OCI-LY1 (cell line): Measurements from ENCODE around the gene PNRC1.

Experiments
- H2AFZ ChIP-seq: fragments of 200-600 bp; sonication (generic), shearing (Covaris generic); 2 replicates; pipeline ENCODE4 v1.6.0; 2014; ENCODE audit warnings: antibody characterized with exemption, mild to moderate bottlenecking, low read length
- H3F3A ChIP-seq: fragments of 200-600 bp; sonication (generic), shearing (Covaris generic); 2 replicates; pipeline ENCODE4 v1.6.0; 2014; ENCODE audit warnings: mild to moderate bottlenecking, antibody characterized with exemption, low read length, moderate library complexity; ENCODE audit not compliant: insufficient read depth
- H3K27ac ChIP-seq: fragments of 200-600 bp; sonication (generic); 2 replicates; pipeline ENCODE4 v1.5.1; 2014; ENCODE audit warnings: low read length, mixed run types, mild to moderate bottlenecking, low read depth; ENCODE audit not compliant: poor library complexity, severe bottlenecking
- H3K27me3 ChIP-seq: fragments of 200-600 bp; sonication (generic); 2 replicates; pipeline ENCODE4 v1.6.0; 2014; ENCODE audit warnings: antibody characterized with exemption, mild to moderate bottlenecking, low read length, moderate library complexity; ENCODE audit not compliant: insufficient read depth
- H3K36me3 ChIP-seq: fragments of 200-600 bp; sonication (generic); 2 replicates; pipeline ENCODE4 v1.6.1; 2014; ENCODE audit warnings: mild to moderate bottlenecking, antibody characterized with exemption, low read length, moderate library complexity, mixed read lengths; ENCODE audit not compliant: insufficient read depth
- H3K4me1 ChIP-seq: fragments of 200-600 bp; sonication (generic); 2 replicates; pipeline ENCODE4 v1.5.1; 2014; ENCODE audit warnings: mild to moderate bottlenecking, low read length, moderate library complexity; ENCODE audit not compliant: insufficient read depth, severe bottlenecking
- H3K4me2 ChIP-seq: fragments of 200-600 bp; sonication (generic), shearing (Covaris generic); 2 replicates; pipeline ENCODE4 v1.6.1; 2014; ENCODE audit warnings: low read length
- H3K4me3 ChIP-seq: fragments of 200-600 bp; sonication (generic); 2 replicates; pipeline ENCODE4 v1.5.1; 2014; ENCODE audit warnings: low read length, low read depth, mild to moderate bottlenecking, mixed read lengths; ENCODE audit not compliant: poor library complexity, severe bottlenecking
- H3K79me2 ChIP-seq: fragments of 200-600 bp; shearing (Covaris generic); 2 replicates; pipeline ENCODE4 v1.6.1; 2016; ENCODE audit warnings: mixed run types, low read length, mixed read lengths; ENCODE audit not compliant: insufficient read depth
- H3K9ac ChIP-seq: fragments of 200-600 bp; sonication (generic), shearing (Covaris generic); 2 replicates; pipeline ENCODE4 v1.6.1; 2014; ENCODE audit warnings: mild to moderate bottlenecking, low read length, mixed read lengths
- H3K9me2 ChIP-seq: fragments of 200-600 bp; sonication (generic), shearing (Covaris generic); 2 replicates; pipeline ENCODE4 v1.6.1; 2014; ENCODE audit warnings: low read depth, mild to moderate bottlenecking, low read length, mixed read lengths
- H3K9me3 ChIP-seq: fragments of 200-600 bp; shearing (Covaris generic); 2 replicates; pipeline ENCODE4 v1.6.1; 2014; ENCODE audit warnings: low read length, mixed read lengths
- H4K20me1 ChIP-seq: fragments of 200-600 bp; sonication (generic), shearing (Covaris generic); 2 replicates; pipeline ENCODE4 v1.6.0; 2016; ENCODE audit warnings: mild to moderate bottlenecking, low read length; ENCODE audit not compliant: insufficient read depth
- EZH2 ChIP-seq: fragments of 200-600 bp; sonication (generic), shearing (Covaris generic); IDR thresholded peaks from 2 replicates; pipeline ENCODE4 v1.8.0; 2017; ENCODE audit warnings: borderline replicate concordance, mixed run types, mild to moderate bottlenecking, antibody characterized with exemption, low read length, moderate library complexity, mixed read lengths
- TF ChIP-seq, protein P1 (sequence below): fragments of 200-600 bp; sonication (generic), shearing (Covaris generic); IDR thresholded peaks from 2 replicates; pipeline ENCODE4 v1.5.1; 2017; ENCODE audit warnings: mild to moderate bottlenecking, antibody characterized with exemption, low read length, moderate library complexity, mixed read lengths

PNRC1 gene

DNA sequence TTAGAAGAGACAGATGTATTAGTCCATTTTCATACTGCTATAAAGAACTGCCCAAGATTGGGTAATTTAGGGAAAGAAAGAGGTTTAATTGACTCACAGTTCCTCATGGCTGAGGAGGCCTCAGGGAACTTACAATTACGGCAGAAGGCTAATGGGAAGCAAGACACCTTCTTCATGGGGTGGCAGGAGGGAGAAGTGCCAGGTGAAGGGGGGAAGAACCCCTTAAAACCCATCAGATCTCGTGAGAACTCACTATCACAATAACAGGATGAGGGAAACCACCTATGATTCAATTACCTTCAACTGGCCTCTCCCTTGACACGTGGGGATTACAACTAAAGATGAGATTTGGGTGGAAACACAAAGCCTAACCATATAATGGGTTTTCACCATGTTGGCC, 28.9 kb upstream of the PNRC1 start:
- no peaks in the 10 kb centered on the region for H3K36me3 ChIP-seq
- H2AFZ ChIP-seq, result no peak overlapping the region
- no peaks in the 10 kb centered on the region for H3F3A ChIP-seq
- H3K4me2 ChIP-seq, result no peak overlapping the region
- H3K79me2 ChIP-seq, result no peaks in the 10 kb centered on the region
- no peaks in the 10 kb centered on the region for H3K4me1 ChIP-seq
- H4K20me1 ChIP-seq, result no peaks in the 10 kb centered on the region
- no peak overlapping the region for H3K9ac ChIP-seq
- no peak overlapping the region for H3K4me3 ChIP-seq
- 0 out of 2 replicates have a peak, but pooled peaks cover 5% of the 10 kb centered on the region for H3K27me3 ChIP-seq
- no peaks in the 10 kb centered on the region for H3K9me2 ChIP-seq
- H3K9me3 ChIP-seq, result no peaks in the 10 kb centered on the region
- H3K27ac ChIP-seq, result no peak overlapping the region
- no peak for TF ChIP-seq EZH2

DNA sequence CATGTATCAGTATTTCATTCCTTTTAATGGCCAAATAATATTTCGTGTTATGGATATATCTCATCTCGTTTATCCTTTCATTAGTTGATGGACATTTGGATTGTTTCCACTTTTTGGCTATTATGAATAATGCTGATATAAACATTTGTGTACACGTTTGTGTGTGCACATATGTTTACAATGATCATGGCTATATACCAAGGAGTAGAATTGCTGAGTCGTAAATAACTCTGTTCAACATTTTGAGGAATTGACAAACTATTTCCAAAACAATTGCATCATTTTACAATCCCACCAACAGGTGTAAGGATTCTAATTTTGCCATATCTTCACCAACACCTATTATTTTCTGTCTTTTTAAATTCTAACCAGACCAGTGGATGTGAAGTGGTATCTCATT, 26.3 kb upstream of the PNRC1 start:
- Histone ChIP-seq H3F3A (no peaks in the 10 kb centered on the region), H3K9ac (no peak overlapping the region), H3K9me3 (no peaks in the 10 kb centered on the region), H3K27me3 (0 out of 2 replicates have a peak, but pooled peaks cover 5% of the 10 kb centered on the region), H2AFZ (no peak overlapping the region), H3K4me3 (no peak overlapping the region), H4K20me1 (no peaks in the 10 kb centered on the region), H3K79me2 (no peaks in the 10 kb centered on the region), H3K36me3 (no peaks in the 10 kb centered on the region), H3K27ac (no peak overlapping the region), H3K9me2 (no peaks in the 10 kb centered on the region), H3K4me2 (no peak overlapping the region), H3K4me1 (no peaks in the 10 kb centered on the region)
- TF ChIP-seq EZH2, result no peak
- TF ChIP-seq, protein P1, sequence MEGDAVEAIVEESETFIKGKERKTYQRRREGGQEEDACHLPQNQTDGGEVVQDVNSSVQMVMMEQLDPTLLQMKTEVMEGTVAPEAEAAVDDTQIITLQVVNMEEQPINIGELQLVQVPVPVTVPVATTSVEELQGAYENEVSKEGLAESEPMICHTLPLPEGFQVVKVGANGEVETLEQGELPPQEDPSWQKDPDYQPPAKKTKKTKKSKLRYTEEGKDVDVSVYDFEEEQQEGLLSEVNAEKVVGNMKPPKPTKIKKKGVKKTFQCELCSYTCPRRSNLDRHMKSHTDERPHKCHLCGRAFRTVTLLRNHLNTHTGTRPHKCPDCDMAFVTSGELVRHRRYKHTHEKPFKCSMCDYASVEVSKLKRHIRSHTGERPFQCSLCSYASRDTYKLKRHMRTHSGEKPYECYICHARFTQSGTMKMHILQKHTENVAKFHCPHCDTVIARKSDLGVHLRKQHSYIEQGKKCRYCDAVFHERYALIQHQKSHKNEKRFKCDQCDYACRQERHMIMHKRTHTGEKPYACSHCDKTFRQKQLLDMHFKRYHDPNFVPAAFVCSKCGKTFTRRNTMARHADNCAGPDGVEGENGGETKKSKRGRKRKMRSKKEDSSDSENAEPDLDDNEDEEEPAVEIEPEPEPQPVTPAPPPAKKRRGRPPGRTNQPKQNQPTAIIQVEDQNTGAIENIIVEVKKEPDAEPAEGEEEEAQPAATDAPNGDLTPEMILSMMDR, result no peak

DNA sequence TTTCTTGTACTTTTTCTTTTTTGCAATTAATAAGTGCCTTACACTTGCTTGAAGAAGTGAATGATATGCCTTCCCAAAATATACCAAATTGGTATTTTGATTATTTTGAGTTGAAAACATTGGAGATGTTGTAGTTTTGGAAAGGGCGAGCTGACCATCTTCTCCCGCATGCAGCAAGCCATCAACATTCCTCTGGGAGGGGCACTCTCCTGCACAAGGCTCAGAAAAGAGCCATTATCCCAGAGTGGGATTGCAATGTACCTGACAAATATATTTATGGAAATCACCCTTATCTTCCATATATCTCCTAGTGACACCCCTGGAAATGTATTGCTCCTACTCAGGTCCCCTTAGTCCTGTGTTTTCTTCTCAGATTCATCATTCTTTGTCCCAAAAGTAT, 22.8 kb upstream of the PNRC1 start:
- no peak overlapping the region for H3K4me2 ChIP-seq
- no peaks in the 10 kb centered on the region for H3K9me3 ChIP-seq
- H3K27ac ChIP-seq, result no peak overlapping the region
- H3K9ac ChIP-seq, result no peak overlapping the region
- no peak overlapping the region for H3K4me3 ChIP-seq
- no peak overlapping the region for H2AFZ ChIP-seq
- no peaks in the 10 kb centered on the region for H4K20me1 ChIP-seq
- H3F3A ChIP-seq, result no peaks in the 10 kb centered on the region
- H3K4me1 ChIP-seq, result no peaks in the 10 kb centered on the region
- 0 out of 2 replicates have a peak, but pooled peaks cover 5% of the 10 kb centered on the region for H3K27me3 ChIP-seq
- no peaks in the 10 kb centered on the region for H3K36me3 ChIP-seq
- H3K9me2 ChIP-seq, result no peaks in the 10 kb centered on the region
- no peak for TF ChIP-seq EZH2
- TF ChIP-seq, protein P1, result no peak
- no peaks in the 10 kb centered on the region for H3K79me2 ChIP-seq

DNA sequence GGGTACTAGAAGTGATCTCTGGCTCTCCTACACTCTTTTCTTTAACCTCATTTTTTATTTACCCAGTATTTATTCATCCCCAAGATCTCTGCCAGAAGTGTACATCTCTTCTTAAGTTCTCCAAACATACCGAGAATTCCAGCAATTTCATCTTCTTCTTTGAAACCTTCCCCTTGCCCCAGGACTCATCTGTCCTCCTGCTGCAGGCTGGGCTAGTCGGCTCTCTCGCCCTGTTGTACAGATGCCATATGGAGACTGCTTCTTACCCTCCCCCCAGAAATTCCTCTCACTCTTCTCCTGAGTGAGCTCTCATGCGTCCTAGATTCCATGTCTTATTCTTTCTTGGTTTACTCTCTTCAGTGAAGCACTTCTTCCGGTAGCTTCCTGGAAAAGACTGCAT, 21.9 kb upstream of the PNRC1 start:
- Histone ChIP-seq H2AFZ (no peak overlapping the region), H3F3A (no peaks in the 10 kb centered on the region), H3K4me2 (no peak overlapping the region), H3K27ac (no peak overlapping the region), H3K9me3 (no peaks in the 10 kb centered on the region), H3K27me3 (0 out of 2 replicates have a peak, but pooled peaks cover 5% of the 10 kb centered on the region), H4K20me1 (no peaks in the 10 kb centered on the region), H3K36me3 (no peaks in the 10 kb centered on the region), H3K9ac (no peak overlapping the region), H3K9me2 (no peaks in the 10 kb centered on the region), H3K4me3 (no peak overlapping the region), H3K79me2 (no peaks in the 10 kb centered on the region), H3K4me1 (no peaks in the 10 kb centered on the region)
- TF ChIP-seq EZH2, result no peak
- TF ChIP-seq, protein P1, result no peak
